Breast epithelium (tissue), 3 donors: Measurements from ENCODE around the gene NAALADL2.

Experiments used
- CTCF ChIP-seq, 3 donors: fragments of 450-650 bp; IDR thresholded peaks; one replicate each; pipeline ENCODE4 v1.5.1; 2016 to 2017; ENCODE audit warnings: antibody characterized with exemption in 3 of 3, mild to moderate bottlenecking in 3 of 3, moderate library complexity in 3 of 3
- POLR2A ChIP-seq: fragments of 450-650 bp; IDR thresholded peaks from one replicate; pipeline ENCODE4 v1.6.1; 2016; ENCODE audit warnings: antibody characterized with exemption, mild to moderate bottlenecking, moderate library complexity

- TF ChIP-seq CTCF (IDR thresholded peaks at IDR 0.05) (no peak), POLR2A (no peak)
These were observed 48.9 kb upstream of the NAALADL2 start for GRCh38 chr3:174810254-174810653.
